Fibroblast of skin of right biceps (primary cell): ENCODE data around the gene MUC5AC.
"Not testable (repeated sequence)": the region's sequence is repeated elsewhere in the genome, so short reads cannot be mapped to it uniquely, and the experiment has no call there.

Experiments used
- DNase-seq: peaks from one replicate; pipeline ENCODE4 v3.0.0-alpha.2; 2013

MUC5AC gene

DNA sequence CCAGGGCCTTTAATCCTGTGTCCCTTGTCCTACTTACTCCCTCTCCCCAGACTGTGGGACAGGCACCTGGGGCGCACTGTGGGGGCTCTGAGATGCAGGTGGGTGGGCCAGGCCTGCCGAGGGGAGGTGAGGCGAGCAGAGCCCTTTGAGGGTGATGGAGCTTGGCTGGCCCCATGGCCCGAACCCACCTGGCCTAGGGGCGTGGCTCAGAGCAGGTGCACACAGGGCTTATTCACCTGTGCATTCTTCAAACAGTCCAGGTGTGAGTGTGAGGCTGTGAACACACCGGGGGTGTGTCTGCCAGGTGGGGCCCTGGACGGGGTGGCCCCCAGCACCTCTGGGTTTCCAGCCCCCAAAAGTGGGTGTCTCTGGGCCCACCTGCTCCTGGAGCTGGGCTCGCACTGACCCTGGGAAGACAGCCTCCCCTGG, 9.0 kb upstream of the MUC5AC start:
- no peak for DNase-seq

DNA sequence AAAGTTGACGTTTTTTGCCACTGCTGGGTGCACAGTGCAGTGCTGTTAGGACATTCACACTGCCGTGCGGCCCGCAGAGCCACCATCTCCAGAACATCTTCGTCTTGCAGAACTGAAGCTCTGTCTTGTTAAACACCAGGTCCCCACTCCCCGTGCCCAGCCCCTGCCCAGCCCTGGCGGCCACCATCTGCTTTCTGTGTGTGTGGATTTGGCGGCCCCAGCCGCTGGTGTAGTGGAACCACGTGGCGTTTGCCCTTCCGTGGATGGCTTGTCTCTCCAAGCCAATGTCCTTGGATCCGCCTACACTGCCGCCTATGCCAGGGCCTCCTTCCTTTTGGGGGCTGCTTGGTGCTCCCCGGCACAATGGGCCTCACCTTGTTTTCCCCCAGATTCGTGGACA, 8.2 kb upstream of the MUC5AC start:
- DNase-seq: no peak

DNA sequence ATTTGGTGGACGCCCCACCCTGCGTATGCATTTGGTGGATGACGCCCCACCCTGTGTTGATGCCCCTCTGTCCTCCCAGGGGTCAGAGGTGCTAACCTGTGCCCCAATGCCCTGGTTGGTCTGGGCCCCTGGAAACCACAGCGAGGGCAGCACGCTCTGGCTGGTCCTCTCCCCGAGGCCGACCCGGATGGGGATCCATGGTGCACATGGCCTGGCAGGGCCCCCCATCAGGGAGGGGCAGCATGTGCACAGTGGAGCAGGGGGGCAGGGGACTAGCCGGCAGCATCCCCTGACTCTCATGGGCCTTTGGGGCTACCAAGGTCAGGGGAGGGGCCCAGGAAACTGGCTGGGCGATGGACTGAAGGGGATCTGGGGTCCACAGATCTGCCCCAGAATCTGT, 7.6 kb upstream of the MUC5AC start:
- DNase-seq: no peak

DNA sequence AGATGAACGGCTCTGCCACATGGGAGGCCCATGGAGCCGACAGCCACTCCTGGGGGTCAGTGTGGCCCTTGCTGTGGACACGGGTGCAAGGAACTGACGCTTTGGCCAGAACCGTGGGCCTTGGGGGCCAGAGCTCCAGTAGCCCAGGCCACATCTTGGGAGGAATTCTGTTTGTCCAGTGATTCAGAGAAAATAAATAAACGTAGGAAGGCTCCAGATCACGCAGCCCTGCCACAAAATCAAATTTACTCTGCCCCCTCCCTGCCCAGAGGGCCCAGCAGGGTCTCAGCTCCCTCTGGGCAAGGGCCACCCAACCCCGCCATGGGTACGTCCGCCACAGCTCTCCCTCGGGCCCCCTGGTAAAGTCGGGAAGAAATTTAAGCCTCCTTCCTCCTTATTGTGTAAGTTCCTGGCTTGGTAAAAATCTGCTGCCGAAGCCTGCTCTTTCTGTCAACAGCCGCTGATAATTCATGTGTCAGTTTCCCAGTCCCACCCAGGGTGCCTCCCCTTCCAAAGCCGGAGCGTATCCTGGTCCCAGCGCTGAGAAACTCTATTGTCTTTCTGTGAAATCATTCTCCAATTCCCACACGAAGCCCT, 6.9 kb upstream of the MUC5AC start:
- peak; percentile 2 for DNase-seq

DNA sequence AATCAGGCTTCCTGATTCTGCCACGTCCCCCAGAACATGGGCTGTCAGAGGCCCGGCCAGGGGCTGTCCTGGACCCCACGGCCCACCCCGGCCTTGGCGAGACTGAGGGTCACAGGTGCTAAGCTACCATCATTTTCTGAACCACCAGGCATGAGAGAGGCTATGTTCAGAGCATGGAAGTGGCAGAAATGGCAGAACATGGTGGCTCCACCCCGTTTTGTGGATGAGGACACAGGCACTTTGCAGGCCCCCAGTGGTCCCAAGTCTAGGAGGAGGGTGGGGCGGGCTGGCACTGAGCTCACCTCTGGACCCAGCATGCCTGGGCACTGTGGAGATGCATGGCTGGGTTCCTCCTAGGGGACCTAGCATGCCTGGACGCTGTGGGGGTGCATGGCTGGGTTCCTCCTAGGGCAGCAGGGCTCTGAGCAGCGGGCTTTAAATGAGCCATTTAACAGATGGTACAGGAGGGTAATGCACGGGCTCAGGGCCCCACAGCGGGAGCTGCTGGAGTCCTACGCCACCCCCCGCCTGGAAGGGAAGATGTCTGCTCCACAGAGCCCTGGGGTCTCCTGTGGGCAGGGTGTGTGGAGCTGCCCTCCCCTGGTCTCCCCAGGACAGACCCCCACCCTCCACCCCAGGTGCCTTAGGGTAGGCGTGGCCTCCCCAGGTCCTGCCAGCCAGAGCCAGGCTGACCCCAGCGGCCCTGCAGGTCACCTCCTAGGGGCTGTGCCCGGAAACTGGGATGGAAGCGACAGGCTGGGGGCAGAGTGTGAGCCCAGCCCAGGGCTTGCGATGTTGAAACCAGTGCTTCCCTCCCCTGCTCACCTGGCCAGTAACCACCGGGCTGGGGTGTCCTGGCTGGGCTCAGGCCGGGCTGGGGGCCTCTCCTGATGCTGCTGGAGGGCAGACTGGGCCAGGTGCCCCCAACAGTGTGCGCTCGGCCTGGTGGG, 6.1 kb upstream of the MUC5AC start:
- DNase-seq: no peak

DNA sequence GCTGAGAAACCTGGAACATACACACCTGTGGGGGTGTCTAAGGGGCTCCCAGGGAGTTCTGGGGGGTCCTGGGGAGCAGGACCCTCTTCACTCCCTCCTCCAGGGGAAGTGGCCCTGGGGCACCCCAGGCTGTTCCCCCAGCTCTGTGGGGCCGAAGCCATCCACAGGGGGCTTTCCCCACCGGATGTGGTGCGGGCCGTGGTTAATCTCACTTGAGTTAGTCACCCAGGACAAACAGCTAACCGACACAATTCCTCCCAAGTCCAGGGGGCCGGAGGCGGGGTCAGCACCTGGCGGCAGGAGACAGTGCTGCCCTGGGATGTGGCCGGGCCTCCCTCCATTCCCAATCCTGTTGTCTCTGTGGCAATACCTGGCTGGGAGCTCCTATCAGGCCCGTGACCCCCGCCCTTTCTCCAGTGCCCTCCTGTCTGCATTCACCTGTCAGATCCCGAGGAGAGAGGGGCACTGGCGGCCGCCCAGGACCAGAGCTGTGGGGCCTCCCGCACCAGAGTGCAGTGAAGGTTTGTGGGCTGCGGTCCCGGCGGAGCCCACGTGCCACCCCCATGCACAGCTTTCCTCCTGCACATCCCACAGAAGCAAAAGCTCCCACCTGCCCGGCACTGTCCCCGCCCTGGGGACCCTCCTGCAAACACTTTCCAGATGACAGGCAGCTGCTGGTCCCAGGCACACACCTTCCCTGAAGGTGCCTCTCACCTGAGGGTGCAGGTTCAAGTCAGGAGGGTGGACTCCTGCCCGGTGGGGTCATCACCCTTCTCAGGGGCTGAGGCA, 5.2 kb upstream of the MUC5AC start:
- DNase-seq: peak; percentile 20

DNA sequence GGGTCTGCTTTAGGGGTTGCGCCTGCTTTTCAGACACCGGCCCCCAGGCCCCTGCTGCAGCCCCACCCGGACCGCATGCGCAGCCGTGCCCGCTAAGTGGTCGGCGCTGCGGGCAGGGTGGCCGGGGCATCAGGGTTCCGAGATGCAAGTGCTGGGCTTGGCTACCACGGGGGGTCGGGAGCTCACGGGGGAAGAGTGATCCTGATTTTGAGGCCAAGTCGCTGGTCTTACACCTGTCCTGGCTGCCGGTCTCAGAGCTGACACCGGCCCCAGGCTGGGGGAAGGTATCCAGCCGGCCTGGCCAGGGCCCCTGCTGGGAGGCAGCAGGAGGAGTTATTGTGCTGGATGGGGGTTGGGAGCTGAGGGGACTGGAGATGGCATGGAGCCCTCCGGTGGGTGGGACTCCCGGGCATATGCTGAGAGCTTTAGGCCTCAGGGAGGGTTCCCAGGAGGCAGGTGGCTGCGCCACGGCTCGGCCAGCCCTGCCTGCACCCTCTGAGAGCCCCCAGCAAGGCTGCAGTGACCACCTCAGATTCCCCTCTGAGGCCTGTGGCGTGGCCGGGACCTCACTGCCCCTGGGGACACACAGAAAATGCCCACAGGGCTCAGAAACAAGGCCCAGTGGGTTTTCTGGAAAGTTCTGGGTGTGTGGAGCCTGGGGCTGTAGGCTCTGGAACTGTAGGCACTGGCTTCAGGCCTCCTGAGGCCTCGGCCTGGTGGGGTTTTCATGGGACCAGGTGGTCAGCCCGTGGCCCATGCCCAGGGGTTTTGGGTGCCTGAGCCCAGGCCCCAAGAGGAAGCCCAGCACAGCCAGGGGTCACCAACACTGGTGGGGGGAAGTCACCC, 4.4 kb upstream of the MUC5AC start:
- DNase-seq: no peak

DNA sequence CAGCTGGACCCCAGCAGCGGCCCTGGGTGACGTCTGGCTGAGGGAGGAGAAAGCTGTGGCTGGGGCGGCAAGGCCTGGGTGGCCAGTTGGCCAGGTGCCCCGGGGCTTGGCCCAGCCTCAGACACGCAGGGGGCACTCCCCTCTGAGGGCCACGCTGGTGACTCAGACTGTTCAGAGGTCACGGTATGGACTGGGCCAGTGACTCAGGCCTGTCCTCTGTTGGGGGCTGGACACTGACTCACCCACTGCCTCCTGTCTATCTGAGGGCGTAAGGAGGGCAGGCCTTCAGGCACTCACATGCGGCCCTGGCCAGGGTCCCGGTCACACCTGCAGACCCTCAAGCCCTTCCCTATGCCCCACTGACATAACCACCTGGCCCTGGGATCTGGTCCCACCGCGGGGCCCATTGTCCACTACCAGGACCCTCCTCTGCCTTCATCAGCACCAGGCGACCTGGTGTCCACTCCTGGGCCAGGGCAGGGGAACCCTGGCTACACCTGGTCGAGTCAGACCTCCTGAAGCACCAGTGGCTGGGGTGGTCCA, 3.7 kb upstream of the MUC5AC start:
- peak; percentile 54 for DNase-seq

DNA sequence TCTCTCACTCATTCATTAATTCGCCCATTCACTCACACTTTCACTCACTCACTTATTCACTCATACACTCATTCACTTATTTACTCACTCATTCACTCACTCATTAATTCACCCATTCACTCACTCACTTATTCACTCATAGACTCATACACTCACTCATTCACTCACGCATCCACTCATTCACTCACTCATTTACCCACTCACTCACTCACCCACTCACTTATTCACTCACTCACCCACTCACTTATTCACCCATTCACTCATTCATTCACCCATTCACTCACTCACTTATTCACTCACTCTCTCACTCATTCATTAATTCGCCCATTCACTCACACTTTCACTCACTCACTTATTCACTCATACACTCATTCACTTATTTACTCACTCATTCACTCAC, 3.1 kb upstream of the MUC5AC start:
- DNase-seq: not testable (repeated sequence)

DNA sequence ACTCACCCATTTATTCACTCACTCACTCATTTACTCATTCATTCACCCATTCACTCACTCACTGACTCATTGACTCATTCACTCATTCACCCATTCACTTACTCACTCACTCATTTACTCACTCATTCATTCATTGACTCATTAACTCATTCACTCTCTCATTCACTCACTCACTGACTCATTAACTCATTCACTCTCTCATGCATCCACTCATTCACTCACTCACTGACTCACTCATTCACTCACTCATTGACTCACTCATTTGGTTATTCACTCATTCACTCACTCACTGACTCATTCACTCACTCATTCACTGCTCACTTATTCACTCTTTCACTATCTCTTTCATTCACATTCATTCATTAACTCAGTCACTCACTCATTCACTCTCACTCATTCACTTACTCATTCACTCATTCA, 2.5 kb upstream of the MUC5AC start:
- no peak for DNase-seq

DNA sequence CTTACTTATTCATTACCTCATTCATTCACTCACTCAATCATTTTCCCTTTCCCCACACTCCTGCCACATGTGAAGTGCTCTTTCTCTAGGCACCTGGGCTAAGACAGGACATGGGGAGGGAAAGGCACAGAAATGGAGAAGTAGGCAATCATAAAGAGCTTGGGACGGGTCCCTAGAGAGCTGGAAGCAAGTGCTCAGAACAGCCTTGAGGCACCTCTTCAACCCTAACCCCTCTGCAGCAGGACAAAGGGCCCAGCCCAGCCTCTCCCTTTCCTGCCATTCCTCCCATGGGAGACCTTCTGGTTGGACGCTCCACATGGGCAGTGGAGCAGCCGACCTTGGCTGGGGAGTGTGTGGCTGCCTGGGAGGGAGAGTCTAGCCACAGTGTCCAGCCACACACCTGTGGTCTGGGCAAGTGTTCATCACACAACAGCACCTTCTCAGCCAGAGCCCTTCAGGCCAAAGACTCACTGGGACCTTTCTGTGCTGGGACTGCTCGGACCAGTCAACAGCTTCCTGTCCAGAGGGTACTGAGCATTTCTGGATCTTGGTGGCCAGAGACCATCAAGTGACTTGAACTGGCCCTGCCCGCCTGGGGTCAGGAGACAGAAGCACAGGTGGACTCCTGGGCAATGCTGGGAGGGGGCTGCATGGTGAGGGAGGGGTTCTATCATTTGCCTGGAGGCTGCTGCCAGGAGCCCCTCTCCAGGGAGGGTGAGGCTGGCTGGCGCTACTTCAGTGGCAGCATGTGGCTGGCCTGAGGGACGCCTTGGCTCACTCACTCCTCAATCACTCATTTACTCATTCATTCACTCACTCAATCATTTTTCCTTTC, 1.0 kb upstream of the MUC5AC start:
- DNase-seq: no peak

DNA sequence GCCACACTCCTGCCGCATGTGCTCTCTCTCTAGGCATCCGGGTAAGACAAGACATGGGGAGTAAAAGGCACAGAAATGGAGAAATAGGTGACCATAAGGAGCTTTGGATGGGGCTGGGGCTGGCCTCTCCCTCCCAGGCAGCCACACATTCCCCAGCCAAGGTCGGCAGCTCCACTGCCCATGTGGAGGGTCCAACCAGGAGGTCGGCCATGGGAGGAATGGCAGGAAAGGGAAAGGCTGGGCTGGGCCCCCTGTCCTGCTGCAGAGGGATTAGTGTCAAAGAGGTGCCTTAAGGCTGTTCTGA, 460 bp upstream of the MUC5AC start:
- no peak for DNase-seq

DNA sequence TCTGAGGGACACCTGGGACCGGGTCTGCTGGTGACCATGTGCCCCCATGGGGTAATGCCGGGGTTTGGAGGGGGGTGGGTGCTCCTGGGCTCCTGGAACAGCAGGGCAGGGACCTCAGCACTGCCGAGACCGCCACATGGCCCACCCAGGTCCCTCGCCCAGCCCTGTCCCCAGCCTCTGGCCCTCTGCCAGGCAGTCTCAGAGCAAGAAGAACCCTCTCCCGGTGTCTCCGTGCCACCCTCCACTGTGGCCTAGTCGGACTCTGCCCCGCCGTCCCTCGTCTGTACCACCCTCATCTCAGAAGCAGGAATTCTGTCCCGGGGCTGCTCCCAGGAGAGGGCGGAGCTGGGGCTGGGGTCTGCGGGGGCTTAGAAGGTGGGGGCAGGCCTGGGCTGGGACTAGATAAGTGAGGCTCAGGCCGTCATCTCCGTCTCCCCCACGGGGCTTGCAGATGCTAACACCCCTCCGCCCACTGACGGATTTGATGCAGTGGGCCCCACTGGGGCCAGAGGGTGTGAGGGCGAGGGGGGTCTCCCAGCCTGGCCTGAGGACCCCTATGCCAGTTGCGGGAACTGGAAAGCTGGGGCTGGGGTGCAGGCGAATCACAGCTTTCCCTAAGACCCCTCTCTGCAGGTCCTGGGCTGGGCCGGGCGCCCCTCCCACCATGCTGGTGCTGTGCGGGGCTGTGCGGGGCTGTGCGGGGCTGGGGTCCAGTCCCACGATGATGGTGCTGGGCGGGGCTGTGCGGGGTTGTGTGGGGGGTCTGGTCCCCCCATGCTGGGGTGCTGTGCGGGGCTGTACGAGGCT, 1.1 kb downstream of the MUC5AC start:
- no peak for DNase-seq

DNA sequence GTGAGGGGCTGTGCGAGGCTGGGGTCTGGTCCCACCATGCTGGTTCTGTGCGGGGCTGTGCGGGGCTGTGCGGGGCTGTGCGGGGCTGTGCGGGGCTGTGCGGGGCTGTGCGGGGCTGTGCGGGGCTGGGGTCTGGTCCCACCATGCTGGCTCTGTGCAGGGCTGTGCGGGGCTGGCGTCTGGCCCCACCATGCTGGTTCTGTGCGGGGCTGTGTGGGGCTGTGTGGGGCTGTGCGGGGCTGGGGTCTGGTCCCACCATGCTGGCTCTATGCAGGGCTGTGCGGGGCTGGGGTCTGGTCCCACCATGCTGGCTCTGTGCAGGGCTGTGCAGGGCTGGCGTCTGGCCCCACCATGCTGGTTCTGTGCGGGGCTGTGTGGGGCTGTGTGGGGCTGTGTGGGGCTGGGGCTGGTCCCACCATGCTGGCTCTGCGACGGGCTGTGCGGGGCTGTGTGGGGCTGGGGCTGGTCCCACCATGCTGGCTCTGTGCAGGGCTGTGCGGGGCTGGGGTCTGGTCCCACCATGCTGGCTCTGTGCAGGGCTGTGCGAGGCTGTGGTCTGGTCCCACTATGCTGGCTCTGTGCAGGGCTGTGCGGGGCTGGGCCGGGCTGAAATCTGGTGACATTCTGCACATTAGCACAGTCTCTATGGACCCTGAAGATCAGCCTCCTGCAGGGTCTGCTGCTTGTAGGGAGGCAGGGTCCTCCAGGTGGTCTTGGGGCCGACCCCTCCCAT, 1.9 kb downstream of the MUC5AC start:
- not testable (repeated sequence) for DNase-seq

DNA sequence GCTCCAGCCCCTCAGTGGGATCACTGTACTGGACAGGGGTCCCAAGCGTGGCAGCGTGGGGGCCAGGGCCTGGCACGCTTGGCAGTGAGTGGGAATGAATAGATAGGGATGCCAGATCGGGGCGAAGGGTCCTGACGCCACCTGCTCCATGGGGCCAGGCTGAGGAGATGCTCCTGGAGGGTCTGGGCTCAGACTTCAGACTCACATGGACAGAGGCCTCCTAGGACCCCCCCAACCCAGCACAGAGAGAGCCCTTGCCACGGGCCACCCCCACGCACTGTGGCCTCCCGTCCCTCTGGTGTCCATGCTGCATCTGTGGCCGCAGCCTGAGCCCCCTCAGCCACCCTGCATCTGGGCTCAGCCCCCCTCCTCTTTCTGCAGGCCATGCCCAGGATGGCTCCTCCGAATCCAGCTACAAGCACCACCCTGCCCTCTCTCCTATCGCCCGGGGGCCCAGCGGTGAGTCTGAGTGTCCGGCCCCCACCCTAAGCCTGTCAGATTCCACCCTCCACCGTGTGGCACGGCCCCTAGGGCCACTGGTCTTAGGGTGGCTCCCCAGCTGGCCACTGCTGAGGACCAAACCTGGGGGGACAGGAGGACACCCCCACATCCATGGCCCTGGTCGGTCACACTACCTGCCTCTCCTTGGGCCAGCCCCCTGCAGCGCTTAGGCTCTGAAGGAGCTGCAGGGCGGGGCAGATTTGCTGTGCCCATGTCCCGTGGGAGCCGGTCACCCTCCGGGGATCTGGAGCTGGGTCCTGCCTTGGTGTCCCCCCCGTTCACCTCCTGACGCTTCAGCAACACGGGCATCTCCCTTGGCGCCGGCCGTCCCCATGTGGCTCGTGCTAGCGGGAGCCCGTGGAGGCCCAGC, 2.7 kb downstream of the MUC5AC start:
- DNase-seq: no peak

DNA sequence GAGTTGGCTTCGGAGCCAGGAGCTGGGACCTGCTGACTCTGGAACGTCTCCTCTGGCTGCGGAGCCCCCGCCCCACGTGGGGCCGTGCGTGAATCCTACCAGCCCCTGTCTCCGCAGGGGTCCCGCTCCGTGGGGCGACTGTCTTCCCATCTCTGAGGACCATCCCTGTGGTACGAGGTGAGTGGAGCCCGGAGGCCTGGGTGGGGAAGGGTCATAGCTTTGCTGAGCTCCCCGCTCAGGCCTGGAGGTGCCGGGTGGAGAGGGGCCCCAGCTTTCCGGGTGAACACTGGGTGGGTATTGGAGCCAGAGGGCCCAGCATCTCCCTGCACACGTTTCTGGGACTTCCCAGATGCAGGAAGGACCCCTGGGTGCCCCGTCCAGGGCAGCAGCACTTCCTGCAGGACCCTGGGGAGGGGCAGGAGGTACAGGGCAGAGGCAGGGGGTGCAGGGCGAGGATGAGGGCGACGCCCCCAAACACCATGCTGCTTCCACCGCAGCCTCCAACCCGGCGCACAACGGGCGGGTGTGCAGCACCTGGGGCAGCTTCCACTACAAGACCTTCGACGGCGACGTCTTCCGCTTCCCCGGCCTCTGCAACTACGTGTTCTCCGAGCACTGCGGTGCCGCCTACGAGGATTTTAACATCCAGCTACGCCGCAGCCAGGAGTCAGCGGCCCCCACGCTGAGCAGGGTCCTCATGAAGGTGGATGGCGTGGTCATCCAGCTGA, 3.8 kb downstream of the MUC5AC start:
- no peak for DNase-seq

DNA sequence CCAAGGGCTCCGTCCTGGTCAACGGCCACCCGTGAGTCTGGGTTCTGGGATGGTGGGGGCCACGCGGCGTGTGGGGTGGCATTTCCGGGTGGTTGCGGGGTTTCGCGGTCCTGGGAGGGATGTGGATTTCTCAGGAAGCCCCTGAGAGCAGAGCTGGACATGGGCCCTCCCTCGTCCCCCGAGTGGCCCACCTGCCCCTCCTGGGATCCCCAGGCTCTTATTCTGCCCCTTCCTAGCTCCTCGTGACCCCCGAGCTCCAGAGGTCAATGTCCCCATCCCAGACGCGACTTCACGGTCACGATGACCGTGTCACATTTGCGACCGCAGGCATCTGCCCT, 4.4 kb downstream of the MUC5AC start:
- no peak for DNase-seq
